Fibroblast of villous mesenchyme (primary cell): ENCODE data around the gene GCG. TPM values are rescaled to one million over a fixed set of nuclear protein-coding genes. Genes with fewer than 3 reads are reported as not detected.

Experiments
- DNase-seq: peaks from one replicate; pipeline ENCODE4 v3.0.0-alpha.2; 2010; ENCODE audit warnings: low read depth
- H3K4me3 ChIP-seq: 2 replicates; pipeline ENCODE4 v1.5.1; 2011; ENCODE audit warnings: low read depth, mild to moderate bottlenecking, low read length
- total RNA-seq: library from RNA; depleted of rRNA; stranded (reverse); fragments of >200 nt; gene quantifications from 2 replicates; pipeline ENCODE4 v1.2.3, GENCODE V29; 2012
- TF ChIP-seq, protein P1 (sequence below): IDR thresholded peaks from 2 replicates; pipeline ENCODE4 v1.5.1; 2012; ENCODE audit warnings: low read depth, mild to moderate bottlenecking, low read length; ENCODE audit not compliant: insufficient read depth

GCG gene
- total RNA-seq, 1 donor = not detected

DNA sequence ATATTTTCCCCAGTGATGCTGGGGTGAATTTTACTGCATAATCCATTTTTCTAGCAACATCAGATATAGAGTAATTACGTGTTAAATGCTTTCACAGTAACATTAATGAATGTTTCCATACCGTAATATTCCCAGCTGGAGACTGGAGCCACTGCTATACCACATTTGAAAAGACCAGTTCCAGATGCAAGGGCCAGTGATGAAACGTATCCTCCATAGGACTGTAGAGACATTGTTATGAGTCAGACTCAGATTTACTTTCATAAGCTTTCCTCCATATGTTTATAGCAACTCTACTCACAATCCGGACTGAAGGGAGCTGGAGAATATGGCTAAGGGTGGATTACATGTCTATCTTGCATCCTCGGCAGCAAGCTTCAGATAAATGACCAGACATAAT lies 22.7 kb upstream of the GCG start:
- TF ChIP-seq, protein P1, sequence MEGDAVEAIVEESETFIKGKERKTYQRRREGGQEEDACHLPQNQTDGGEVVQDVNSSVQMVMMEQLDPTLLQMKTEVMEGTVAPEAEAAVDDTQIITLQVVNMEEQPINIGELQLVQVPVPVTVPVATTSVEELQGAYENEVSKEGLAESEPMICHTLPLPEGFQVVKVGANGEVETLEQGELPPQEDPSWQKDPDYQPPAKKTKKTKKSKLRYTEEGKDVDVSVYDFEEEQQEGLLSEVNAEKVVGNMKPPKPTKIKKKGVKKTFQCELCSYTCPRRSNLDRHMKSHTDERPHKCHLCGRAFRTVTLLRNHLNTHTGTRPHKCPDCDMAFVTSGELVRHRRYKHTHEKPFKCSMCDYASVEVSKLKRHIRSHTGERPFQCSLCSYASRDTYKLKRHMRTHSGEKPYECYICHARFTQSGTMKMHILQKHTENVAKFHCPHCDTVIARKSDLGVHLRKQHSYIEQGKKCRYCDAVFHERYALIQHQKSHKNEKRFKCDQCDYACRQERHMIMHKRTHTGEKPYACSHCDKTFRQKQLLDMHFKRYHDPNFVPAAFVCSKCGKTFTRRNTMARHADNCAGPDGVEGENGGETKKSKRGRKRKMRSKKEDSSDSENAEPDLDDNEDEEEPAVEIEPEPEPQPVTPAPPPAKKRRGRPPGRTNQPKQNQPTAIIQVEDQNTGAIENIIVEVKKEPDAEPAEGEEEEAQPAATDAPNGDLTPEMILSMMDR = no peak
- peak; percentile 58 for DNase-seq
- no peak overlapping the region for H3K4me3 ChIP-seq

DNA sequence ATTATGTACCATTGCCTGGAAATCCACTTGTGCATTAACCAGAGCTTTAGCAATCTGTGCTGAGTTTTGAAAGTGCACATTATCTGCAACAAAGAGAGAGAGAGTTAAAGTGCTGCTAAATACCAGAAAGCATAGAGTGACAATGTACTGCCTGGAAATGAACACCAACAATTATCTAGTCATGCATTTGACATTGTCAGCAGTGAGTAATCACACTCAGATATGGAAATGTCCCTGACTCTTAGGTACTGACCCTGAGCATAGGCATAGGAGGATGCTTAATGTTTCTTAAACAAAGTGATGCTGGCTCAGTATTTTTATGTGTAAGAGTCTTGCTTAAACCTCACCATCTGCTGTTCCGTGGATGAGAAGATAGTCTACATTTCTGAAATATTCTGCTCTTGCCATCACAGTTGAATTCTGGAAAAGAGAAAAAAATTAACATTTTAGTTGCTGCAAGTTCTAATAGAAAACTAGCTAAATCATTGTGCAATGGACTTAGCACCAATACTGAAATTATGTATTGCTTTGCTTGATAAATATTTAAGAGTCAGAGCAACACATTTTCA lies 20.8 kb upstream of the GCG start:
- TF ChIP-seq, protein P1 = no peak

DNA sequence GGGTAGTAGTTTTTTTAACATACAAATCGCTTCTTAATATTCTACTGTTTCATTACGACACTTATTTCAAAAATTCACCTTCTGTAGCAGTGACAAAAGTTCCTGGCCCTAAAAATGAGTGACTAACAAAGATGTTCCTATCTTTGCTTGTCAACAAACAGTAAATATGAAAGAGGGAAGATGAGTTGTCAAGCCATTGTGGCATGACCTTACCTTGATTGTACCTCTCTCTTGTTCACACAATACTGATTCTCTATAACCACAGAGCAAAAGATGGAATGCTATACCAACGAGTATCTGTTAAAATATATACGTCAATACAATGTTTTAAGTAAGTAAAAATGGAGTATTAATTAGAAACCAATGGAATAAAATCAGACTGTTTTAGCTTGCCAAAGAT lies 14.7 kb upstream of the GCG start:
- TF ChIP-seq, protein P1 = no peak
- H3K4me3 ChIP-seq = no peak overlapping the region
- no peak for DNase-seq

More for the DNA sequence above, 20.8 kb upstream of the GCG start:
- H3K4me3 ChIP-seq = no peak overlapping the region
- DNase-seq = no peak

DNA sequence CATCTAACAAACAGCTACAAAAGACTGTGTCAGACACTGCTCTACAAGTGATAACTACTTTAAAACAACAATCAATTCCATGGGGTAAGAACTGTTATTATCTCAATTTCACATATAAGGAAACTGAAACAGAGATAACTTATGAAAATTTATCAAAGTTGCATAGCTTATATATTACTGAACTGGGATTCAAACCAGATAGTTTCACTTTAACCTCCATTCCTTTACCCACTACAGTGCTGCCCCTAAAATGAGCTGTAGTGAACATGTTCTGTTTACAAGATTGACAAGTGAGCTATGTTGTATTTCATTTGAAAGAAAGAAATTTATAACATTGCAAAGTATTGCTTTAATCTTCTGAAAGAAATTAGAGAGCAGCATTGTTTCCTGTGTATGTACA lies 14.1 kb upstream of the GCG start:
- no peak for DNase-seq
- TF ChIP-seq, protein P1 = no peak
- no peak overlapping the region for H3K4me3 ChIP-seq

DNA sequence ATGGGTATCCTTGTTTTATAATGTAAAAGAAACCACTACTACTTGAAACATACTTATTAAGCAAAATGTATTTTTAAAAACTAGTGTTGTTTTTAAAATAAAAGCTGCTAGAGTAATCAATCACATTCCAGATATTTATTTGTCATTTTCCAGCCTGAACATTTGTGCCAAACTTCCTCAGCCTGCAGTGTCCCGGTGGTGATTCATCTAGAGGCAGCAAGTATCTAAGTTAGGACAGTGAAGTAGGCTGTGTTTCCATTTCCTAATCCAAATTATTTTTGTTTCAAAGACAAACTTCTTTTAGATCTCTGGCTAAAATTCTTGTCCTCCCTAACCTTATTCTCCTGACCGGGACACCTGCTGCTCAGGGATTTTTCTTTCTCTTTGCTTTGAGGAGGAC lies 12.8 kb upstream of the GCG start:
- TF ChIP-seq, protein P1 = no peak
- no peak overlapping the region for H3K4me3 ChIP-seq
- DNase-seq = no peak

DNA sequence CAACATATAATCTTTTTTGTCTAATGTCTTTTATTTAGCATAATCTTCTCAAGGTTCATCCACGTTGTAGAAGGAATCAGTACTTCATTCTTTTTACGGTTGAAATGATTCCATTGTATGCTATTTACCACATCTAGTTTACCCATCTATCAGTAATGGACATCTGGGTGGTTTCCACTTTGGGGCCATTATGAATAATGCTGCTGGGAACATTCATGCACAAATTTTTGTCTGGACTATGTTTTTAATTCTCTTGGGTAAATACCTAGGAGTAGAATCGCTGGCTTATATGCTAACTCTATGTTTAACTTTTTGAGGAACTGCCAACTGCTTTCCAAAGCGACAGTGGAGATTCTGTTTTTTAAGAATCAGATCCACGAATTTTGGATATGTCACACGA lies 7.4 kb upstream of the GCG start:
- H3K4me3 ChIP-seq = no peak overlapping the region
- TF ChIP-seq, protein P1 = no peak
- no peak for DNase-seq

DNA sequence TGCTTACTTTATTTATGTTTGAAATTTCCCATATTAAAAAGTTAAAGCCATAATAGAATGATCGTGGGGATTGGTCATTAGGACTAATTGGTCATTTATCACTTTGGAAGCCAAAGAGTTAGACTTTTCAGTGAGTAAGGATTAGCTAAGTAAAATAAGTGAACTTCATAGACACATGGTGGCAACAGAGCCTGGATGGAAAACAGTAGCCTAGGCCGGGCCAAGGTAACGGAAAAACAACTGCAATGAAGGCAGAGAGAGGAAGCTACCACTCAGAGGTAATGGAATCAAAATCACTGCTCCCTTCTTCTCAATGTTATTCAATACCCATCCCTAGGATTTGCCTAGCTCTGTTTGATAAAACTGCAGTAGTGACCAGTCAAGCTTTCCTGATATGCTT lies 4.1 kb upstream of the GCG start:
- DNase-seq = no peak
- H3K4me3 ChIP-seq = no peak overlapping the region
- TF ChIP-seq, protein P1 = no peak
